Neuron (in vitro differentiated cells): Measurements from ENCODE around the gene GPALPP1.
"Not testable (repeated sequence)": the region's sequence is repeated elsewhere in the genome, so short reads cannot be mapped to it uniquely, and the experiment has no call there.

Experiments
- H2AFZ ChIP-seq: one replicate; pipeline ENCODE4 v1.6.1; 2013; ENCODE audit warnings: low read depth, mild to moderate bottlenecking, inconsistent platforms, low read length, moderate library complexity
- H3K27me3 ChIP-seq: one replicate; pipeline ENCODE4 v1.6.1; 2013; ENCODE audit warnings: low read length; ENCODE audit not compliant: insufficient read depth
- H3K36me3 ChIP-seq: one replicate; pipeline ENCODE4 v1.6.1; 2013; ENCODE audit warnings: low read length; ENCODE audit not compliant: insufficient read depth
- H3K4me1 ChIP-seq: one replicate; pipeline ENCODE4 v1.6.1; 2013; ENCODE audit warnings: low read length; ENCODE audit not compliant: insufficient read depth
- H3K4me3 ChIP-seq: 2 replicates; pipeline ENCODE4 v1.5.1; 2013; ENCODE audit warnings: mild to moderate bottlenecking, low read length, moderate library complexity
- H3K9me3 ChIP-seq: one replicate; pipeline ENCODE4 v1.6.1; 2013; ENCODE audit warnings: low read length

The GPALPP1 gene

GRCh38 chr13:45055198-45055901 is 66.0 kb downstream of the GPALPP1 start:
- Histone ChIP-seq H3K4me3 (no peak overlapping the region), H3K27me3 (no peaks in the 10 kb centered on the region), H3K9me3 (no peaks in the 10 kb centered on the region), H2AFZ (peak overlapping the region; percentile 23), H3K36me3 (no peaks in the 10 kb centered on the region), H3K4me1 (no peaks in the 10 kb centered on the region)

- no peaks in the 10 kb centered on the region for H3K9me3 ChIP-seq
- peak overlapping the region; percentile 23 for H2AFZ ChIP-seq
- no peak overlapping the region for H3K4me3 ChIP-seq
- H3K36me3 ChIP-seq, result no peaks in the 10 kb centered on the region
- no peaks in the 10 kb centered on the region for H3K27me3 ChIP-seq
- no peaks in the 10 kb centered on the region for H3K4me1 ChIP-seq
These were observed 66.7 kb downstream of the GPALPP1 start for GRCh38 chr13:45055902-45056648.

GRCh38 chr13:45060062-45060461 is 70.7 kb downstream of the GPALPP1 start:
- Histone ChIP-seq H3K36me3 (no peaks in the 10 kb centered on the region), H3K4me1 (no peaks in the 10 kb centered on the region), H3K9me3 (no peaks in the 10 kb centered on the region), H2AFZ (no peak overlapping the region), H3K4me3 (no peak overlapping the region), H3K27me3 (no peaks in the 10 kb centered on the region)

- H3K4me1 ChIP-seq, result no peaks in the 10 kb centered on the region
- no peaks in the 10 kb centered on the region for H3K36me3 ChIP-seq
- H3K9me3 ChIP-seq, result no peaks in the 10 kb centered on the region
- H3K4me3 ChIP-seq, result no peak overlapping the region
- H3K27me3 ChIP-seq, result no peaks in the 10 kb centered on the region
- no peak overlapping the region for H2AFZ ChIP-seq
These were observed 74.0 kb downstream of the GPALPP1 start for GRCh38 chr13:45063261-45063860.

GRCh38 chr13:45063889-45064288 is 74.6 kb downstream of the GPALPP1 start:
- not testable (repeated sequence) for H3K27me3 ChIP-seq, H2AFZ ChIP-seq, H3K4me1 ChIP-seq, H3K9me3 ChIP-seq, H3K36me3 ChIP-seq, H3K4me3 ChIP-seq

- Histone ChIP-seq H2AFZ (no peak overlapping the region), H3K36me3 (no peaks in the 10 kb centered on the region), H3K4me3 (no peak overlapping the region), H3K27me3 (no peaks in the 10 kb centered on the region), H3K4me1 (no peaks in the 10 kb centered on the region), H3K9me3 (no peaks in the 10 kb centered on the region)
These were observed 75.6 kb downstream of the GPALPP1 start for GRCh38 chr13:45064889-45065288.

- no peak overlapping the region for H2AFZ ChIP-seq
- no peak overlapping the region for H3K4me3 ChIP-seq
- H3K27me3 ChIP-seq, result no peaks in the 10 kb centered on the region
- H3K4me1 ChIP-seq, result no peaks in the 10 kb centered on the region
- H3K36me3 ChIP-seq, result no peaks in the 10 kb centered on the region
- no peaks in the 10 kb centered on the region for H3K9me3 ChIP-seq
These were observed 79.0 kb downstream of the GPALPP1 start for GRCh38 chr13:45068036-45069001.

- Histone ChIP-seq H3K4me3 (no peak overlapping the region), H3K36me3 (no peaks in the 10 kb centered on the region), H3K27me3 (no peaks in the 10 kb centered on the region)
These were observed 84.5 kb downstream of the GPALPP1 start for GRCh38 chr13:45073809-45074208.

GRCh38 chr13:45074721-45075120 is 85.4 kb downstream of the GPALPP1 start:
- H3K9me3 ChIP-seq, result no peaks in the 10 kb centered on the region
- H3K4me1 ChIP-seq, result no peaks in the 10 kb centered on the region
- H3K27me3 ChIP-seq, result no peaks in the 10 kb centered on the region
- H3K4me3 ChIP-seq, result no peak overlapping the region
- no peaks in the 10 kb centered on the region for H3K36me3 ChIP-seq
- H2AFZ ChIP-seq, result no peak overlapping the region

More at GRCh38 chr13:45073809-45074208, 84.5 kb downstream of the GPALPP1 start:
- Histone ChIP-seq H3K9me3 (no peaks in the 10 kb centered on the region), H2AFZ (no peak overlapping the region), H3K4me1 (no peaks in the 10 kb centered on the region)

- Histone ChIP-seq H3K27me3 (no peaks in the 10 kb centered on the region), H2AFZ (no peak overlapping the region), H3K36me3 (no peaks in the 10 kb centered on the region), H3K4me3 (no peak overlapping the region), H3K4me1 (no peaks in the 10 kb centered on the region), H3K9me3 (no peaks in the 10 kb centered on the region)
These were observed 88.7 kb downstream of the GPALPP1 start for GRCh38 chr13:45078003-45078402.
